Hepatocyte (in vitro differentiated cells): ENCODE results near the gene SLC6A1.

Source experiments
- EZH2 ChIP-seq: fragments of 200-600 bp; sonication (generic); IDR thresholded peaks from 2 replicates; pipeline ENCODE4 v1.6.1; 2016; ENCODE audit warnings: antibody characterized with exemption, mild to moderate bottlenecking, borderline replicate concordance
- EZH2phosphoT487 ChIP-seq: fragments of 200-600 bp; sonication (generic); IDR thresholded peaks from one replicate; pipeline ENCODE4 v1.6.1; 2018; ENCODE audit warnings: antibody characterized with exemption, mild to moderate bottlenecking, low read depth, moderate library complexity; ENCODE audit not compliant: unreplicated experiment, severe bottlenecking
- TF ChIP-seq, protein P1 (sequence below): fragments of 200-600 bp; sonication (generic); IDR thresholded peaks from 2 replicates; pipeline ENCODE4 v1.5.1; 2016; ENCODE audit warnings: antibody characterized with exemption, mild to moderate bottlenecking; ENCODE audit not compliant: poor library complexity

DNA sequence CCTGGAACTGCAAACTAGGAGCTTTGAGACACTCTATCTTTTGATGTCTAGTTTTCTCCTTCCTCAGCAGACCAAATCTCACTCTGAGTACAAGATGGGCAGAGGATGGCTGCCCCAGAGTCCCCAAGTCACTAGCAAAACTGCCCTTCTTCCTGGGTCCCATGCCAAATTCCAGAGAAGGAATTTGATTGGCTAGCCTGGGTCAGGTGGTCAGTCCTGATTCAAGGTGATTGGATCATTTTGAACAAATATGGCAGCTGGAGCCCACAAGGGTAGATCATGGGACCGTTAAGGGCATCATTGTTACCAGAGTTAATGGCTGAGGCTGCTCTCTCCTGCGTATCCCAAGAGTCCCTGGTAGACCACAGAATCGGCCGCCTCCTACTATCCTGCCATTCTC, 21.7 kb downstream of the SLC6A1 start:
- TF ChIP-seq, protein P1, sequence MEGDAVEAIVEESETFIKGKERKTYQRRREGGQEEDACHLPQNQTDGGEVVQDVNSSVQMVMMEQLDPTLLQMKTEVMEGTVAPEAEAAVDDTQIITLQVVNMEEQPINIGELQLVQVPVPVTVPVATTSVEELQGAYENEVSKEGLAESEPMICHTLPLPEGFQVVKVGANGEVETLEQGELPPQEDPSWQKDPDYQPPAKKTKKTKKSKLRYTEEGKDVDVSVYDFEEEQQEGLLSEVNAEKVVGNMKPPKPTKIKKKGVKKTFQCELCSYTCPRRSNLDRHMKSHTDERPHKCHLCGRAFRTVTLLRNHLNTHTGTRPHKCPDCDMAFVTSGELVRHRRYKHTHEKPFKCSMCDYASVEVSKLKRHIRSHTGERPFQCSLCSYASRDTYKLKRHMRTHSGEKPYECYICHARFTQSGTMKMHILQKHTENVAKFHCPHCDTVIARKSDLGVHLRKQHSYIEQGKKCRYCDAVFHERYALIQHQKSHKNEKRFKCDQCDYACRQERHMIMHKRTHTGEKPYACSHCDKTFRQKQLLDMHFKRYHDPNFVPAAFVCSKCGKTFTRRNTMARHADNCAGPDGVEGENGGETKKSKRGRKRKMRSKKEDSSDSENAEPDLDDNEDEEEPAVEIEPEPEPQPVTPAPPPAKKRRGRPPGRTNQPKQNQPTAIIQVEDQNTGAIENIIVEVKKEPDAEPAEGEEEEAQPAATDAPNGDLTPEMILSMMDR, result no peak
- TF ChIP-seq EZH2, result no peak
- TF ChIP-seq EZH2phosphoT487, result no peak
